ENCODE measurements around the gene POLR2H. TPM values are rescaled to one million over a fixed set of nuclear protein-coding genes. Genes with fewer than 3 reads are reported as not detected.
A peak's percentile ranks its signal among the peaks of the same experiment; 100 is the strongest.

Gene POLR2H
- polyA plus RNA-seq: 100 to 1,000 TPM; 124 to 346 (median 204) TPM
- long read RNA-seq, donor 1: 0 reads
- long read RNA-seq, donor 2, partial matches to known transcripts: 12 of 14 reads
- long read RNA-seq, donor 2, other reads (novel, unspliced or antisense): 0 of 14 reads
- long read RNA-seq, donor 3, partial matches to known transcripts: 20 of 32 reads
- long read RNA-seq, donor 3, other reads (novel, unspliced or antisense): 0 of 32 reads
- long read RNA-seq, donor 4, partial matches to known transcripts: 0 of 1 reads
- long read RNA-seq, donor 4, other reads (novel, unspliced or antisense): 0 of 1 reads
- long read RNA-seq, donor 5, transcript POLR2H-211 (4 exons, 1,035 nt): major isoform, 5 of 13 reads
- long read RNA-seq, donor 5, partial matches to known transcripts: 0 of 13 reads
- long read RNA-seq, donor 5, other reads (novel, unspliced or antisense): 0 of 13 reads
- long read RNA-seq, donor 6, transcript POLR2H-208 (6 exons, 1,802 nt): major isoform, 10 of 48 reads
- long read RNA-seq, donor 6, partial matches to known transcripts: 25 of 48 reads
- long read RNA-seq, donor 6, other reads (novel, unspliced or antisense): 0 of 48 reads
- long read RNA-seq, donor 7: 0 reads
- long read RNA-seq, donor 8, partial matches to known transcripts: 0 of 2 reads
- long read RNA-seq, donor 8, other reads (novel, unspliced or antisense): 0 of 2 reads
- long read RNA-seq, donor 9, partial matches to known transcripts: 0 of 6 reads
- long read RNA-seq, donor 9, other reads (novel, unspliced or antisense): 0 of 6 reads
- long read RNA-seq, donor 10, partial matches to known transcripts: 19 of 29 reads
- long read RNA-seq, donor 10, other reads (novel, unspliced or antisense): 0 of 29 reads

DNA sequence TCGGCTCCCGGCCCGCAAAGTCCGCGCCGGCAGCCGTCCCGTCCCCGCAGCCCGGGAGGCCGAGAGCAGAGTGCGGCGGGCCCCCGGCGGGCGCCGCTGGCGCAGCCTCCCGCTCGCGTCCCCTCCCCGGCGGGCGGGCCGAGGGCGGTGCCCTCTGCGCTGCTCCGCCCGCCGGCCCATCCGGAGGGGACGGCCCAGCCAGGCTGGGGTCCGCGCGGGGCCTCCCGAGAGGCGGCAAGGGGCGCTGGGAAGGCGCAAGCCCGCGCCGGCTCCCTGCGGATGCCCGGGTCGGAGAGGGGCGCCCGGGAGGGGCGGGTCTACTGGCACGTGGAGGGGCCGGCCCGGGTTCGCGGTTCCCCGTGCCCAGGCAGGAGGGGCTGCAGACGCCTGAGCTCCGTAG is at the start of gene POLR2H, which contains the start of gene CLCN2:
Gene POLR2H (plus strand): TSS at position 179 of the 400 bp plus-strand sequence. CDS start 1,783 bp downstream, outside the sequence.
Gene CLCN2 (minus strand): TSS at position 74 of the 400 bp plus-strand sequence. CDS start 126 bp downstream, outside the sequence.
- Histone ChIP-seq H3K4me3 (ENCODE audit: low read depth in 1 of 3, low read length in 3 of 3) (peak within 1 kb of the TSS; percentile 88 to 96 (median 93)), H3K36me3 (ENCODE audit: control insufficient read depth in 3 of 3, insufficient read depth in 2 of 3, low read depth in 1 of 3, low read length in 3 of 3) (peaks cover 2 to 46% (median 3%) of the 10 kb centered on the region in 3 donors), H3K27ac (ENCODE audit: low read depth in 1 of 3, low read length in 2 of 3) (peak within 1 kb of the TSS; percentile 94 to 100 (median 97)), H3K9me3 (ENCODE audit: control insufficient read depth in 2 of 2, insufficient read depth in 1 of 2, low read depth in 1 of 2, low read length in 1 of 2) (no peaks in the 10 kb centered on the region), H3K4me1 (ENCODE audit: control insufficient read depth in 3 of 3, insufficient read depth in 2 of 3, low read depth in 1 of 3, low read length in 2 of 3) (peaks cover 0 to 34% (median 6%) of the 10 kb centered on the region in 3 donors), H3K27me3 (ENCODE audit: control insufficient read depth in 3 of 3, insufficient read depth in 3 of 3, low read length in 3 of 3) (no peaks in the 10 kb centered on the region)
- FAIRE-seq (no peak), DNase-seq (peak; percentile 68 to 91)
- 0 to 1% (median 1%) methylated on average over 34 to 56 of the region's 56 CpGs for WGBS, 3 donors

DNA sequence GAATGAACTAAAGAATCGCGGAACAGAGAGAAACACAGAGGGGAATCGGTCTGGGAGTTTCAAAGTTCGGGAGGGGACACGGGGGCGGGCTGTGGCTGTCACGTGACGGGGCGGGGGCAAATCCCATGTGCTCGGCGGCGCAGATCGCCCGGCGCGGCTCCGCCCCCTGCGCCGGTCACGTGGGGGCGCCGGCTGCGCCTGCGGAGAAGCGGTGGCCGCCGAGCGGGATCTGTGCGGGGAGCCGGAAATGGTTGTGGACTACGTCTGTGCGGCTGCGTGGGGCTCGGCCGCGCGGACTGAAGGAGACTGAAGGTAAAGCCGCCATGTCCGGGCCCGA is 47.2 kb upstream of the POLR2H start, which contains the start of gene EIF4G1:
Gene EIF4G1 (plus strand): TSS at position 244 of the 337 bp plus-strand sequence. CDS start 1,191 bp downstream, outside the sequence.
- Histone ChIP-seq H3K4me3 (ENCODE audit: low read depth in 1 of 3, low read length in 3 of 3) (peak within 1 kb of the TSS; percentile 69 to 92 (median 76)), H3K9me3 (ENCODE audit: control insufficient read depth in 2 of 2, insufficient read depth in 1 of 2, low read depth in 1 of 2, low read length in 1 of 2) (no peaks in the 10 kb centered on the region), H3K27ac (ENCODE audit: low read depth in 1 of 3, low read length in 2 of 3) (peak within 1 kb of the TSS; percentile 91 to 99 (median 96)), H3K27me3 (ENCODE audit: control insufficient read depth in 3 of 3, insufficient read depth in 3 of 3, low read length in 3 of 3) (no peaks in the 10 kb centered on the region), H3K36me3 (ENCODE audit: control insufficient read depth in 3 of 3, insufficient read depth in 2 of 3, low read depth in 1 of 3, low read length in 3 of 3) (peaks cover 4 to 35% (median 6%) of the 10 kb centered on the region in 3 donors), H3K4me1 (ENCODE audit: control insufficient read depth in 3 of 3, insufficient read depth in 2 of 3, low read depth in 1 of 3, low read length in 2 of 3) (peaks cover 0 to 11% (median 2%) of the 10 kb centered on the region in 3 donors)
- FAIRE-seq (no peak), DNase-seq (peak; percentile 92 to 96)
- 0 to 1% (median 0%) methylated on average over 36 to 40 of the region's 40 CpGs for WGBS, 3 donors

DNA sequence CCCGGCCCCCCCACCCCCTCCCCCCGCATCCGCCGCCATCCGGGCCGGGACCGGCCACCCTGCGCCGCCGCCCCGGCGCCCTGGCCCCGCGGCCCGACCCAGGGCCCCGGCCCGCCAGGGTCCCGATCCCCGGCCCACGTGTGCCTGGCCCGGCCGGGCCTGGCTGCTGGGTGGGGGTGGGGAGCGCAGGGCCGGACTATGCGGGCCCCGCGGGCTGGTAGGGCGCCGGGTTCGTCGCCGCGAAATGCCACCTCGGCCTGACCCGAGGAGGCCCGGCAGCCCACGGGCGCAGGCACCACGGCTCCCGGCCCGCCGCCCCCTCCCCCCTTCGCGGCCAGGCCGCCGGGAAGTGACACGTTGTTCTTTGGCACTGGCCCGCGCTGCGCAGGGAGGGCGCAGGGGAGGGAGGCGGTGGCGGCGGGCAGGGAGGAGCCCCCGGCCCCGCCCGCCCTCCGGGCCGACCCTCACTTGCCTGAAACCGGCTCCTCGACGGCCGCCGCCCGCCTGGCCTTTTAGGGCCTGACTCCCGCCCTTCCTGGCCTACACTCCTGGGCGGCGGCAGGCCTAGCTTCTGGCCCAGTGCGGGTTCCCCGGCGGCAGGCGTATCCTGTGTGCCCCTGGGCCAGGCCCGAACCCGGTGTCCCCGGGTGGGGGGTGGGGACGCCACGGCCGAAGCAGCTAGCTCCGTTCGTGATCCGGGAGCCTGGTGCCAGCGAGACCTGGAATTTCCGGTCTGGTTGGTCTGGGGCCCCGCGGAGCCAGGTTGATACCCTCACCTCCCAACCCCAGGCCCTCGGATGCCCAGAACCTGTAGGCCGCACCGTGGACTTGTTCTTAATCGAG is 46.6 kb upstream of the POLR2H start:
- no peak for FAIRE-seq

DNA sequence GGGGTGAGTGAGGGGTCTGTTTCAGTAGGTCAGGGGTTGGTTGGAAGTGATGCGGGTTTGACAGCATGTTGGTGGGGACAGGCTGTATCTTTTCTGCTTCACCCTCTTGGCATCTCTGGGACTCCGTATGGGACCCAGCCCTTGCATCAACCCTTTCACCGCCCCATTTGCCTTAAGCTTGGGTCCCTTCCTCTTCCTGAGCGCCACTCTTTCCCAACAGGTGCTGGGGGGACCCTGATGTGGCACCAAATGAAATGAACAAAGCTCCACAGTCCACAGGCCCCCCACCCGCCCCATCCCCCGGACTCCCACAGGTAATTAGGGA is 46.0 kb upstream of the POLR2H start:
- Histone ChIP-seq H3K9me3 (ENCODE audit: control insufficient read depth in 2 of 2, insufficient read depth in 1 of 2, low read depth in 1 of 2, low read length in 1 of 2) (no peaks in the 10 kb centered on the region), H3K27me3 (ENCODE audit: control insufficient read depth in 3 of 3, insufficient read depth in 3 of 3, low read length in 3 of 3) (no peaks in the 10 kb centered on the region), H3K27ac (ENCODE audit: low read depth in 1 of 3, low read length in 2 of 3) (peak overlapping the region; percentile 91 to 99 (median 96)), H3K4me1 (ENCODE audit: control insufficient read depth in 3 of 3, insufficient read depth in 2 of 3, low read depth in 1 of 3, low read length in 2 of 3) (peaks cover 6 to 15% (median 6%) of the 10 kb centered on the region in 3 donors), H3K4me3 (ENCODE audit: low read depth in 1 of 3, low read length in 3 of 3) (peak overlapping the region; percentile 69 to 92 (median 76)), H3K36me3 (ENCODE audit: control insufficient read depth in 3 of 3, insufficient read depth in 2 of 3, low read depth in 1 of 3, low read length in 3 of 3) (peaks cover 6 to 47% (median 9%) of the 10 kb centered on the region in 3 donors)
- 1 to 13% (median 6%) methylated on average over 6 of the region's 6 CpGs for WGBS, 3 donors
- FAIRE-seq (no peak), DNase-seq (no peak)

More for the DNA sequence above, 46.6 kb upstream of the POLR2H start:
- Histone ChIP-seq H3K27me3 (ENCODE audit: control insufficient read depth in 3 of 3, insufficient read depth in 3 of 3, low read length in 3 of 3) (no peaks in the 10 kb centered on the region), H3K9me3 (ENCODE audit: control insufficient read depth in 2 of 2, insufficient read depth in 1 of 2, low read depth in 1 of 2, low read length in 1 of 2) (no peaks in the 10 kb centered on the region), H3K4me3 (ENCODE audit: low read depth in 1 of 3, low read length in 3 of 3) (peak overlapping the region; percentile 69 to 92 (median 76)), H3K27ac (ENCODE audit: low read depth in 1 of 3, low read length in 2 of 3) (peak overlapping the region; percentile 91 to 99 (median 96)), H3K4me1 (ENCODE audit: control insufficient read depth in 3 of 3, insufficient read depth in 2 of 3, low read depth in 1 of 3, low read length in 2 of 3) (peaks cover 5 to 15% (median 6%) of the 10 kb centered on the region in 3 donors), H3K36me3 (ENCODE audit: control insufficient read depth in 3 of 3, insufficient read depth in 2 of 3, low read depth in 1 of 3, low read length in 3 of 3) (peaks cover 4 to 41% (median 6%) of the 10 kb centered on the region in 3 donors)
- DNase-seq: peak; percentile 73 to 87
- WGBS, 3 donors: 0% methylated on average over 41 to 89 of the region's 89 CpGs

DNA sequence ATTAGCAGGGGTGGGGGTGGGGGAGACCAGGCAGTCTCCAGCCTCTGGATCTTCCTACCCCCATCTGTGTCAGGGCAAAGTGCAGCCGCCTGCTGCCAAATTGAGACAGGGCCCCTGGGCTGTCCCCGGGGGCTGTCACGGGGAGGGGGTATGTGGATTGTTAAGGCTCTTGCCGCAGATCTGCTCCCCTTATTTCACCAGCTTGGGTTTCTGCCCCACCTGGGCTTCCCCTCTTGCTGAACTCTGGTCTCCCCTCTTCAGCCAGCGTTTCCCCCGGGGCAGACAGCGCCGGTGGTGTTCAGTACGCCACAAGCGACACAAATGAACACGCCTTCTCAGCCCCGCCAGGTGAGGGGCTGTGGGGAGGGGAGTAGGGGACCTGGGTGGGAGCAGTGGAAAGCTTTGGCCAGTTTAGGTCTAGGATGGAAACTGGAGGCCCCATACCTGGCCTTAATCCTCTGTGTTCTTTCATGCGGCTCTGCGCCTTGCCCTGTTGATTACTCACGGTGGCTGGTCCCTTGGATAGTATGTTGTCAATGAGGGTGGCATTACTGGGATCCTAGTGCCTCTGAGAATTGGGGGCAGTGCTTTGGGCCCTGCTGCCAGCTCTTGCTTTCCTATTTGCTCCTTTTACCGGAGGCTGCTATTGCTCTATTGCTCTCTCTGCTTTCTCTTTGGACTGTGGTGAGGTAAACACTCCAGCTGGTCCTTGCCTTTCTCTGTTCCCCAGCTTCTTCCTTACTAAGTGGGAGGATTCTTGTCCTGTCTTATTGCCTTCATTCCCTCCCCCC is 45.4 kb upstream of the POLR2H start:
- Histone ChIP-seq H3K4me1 (ENCODE audit: control insufficient read depth in 3 of 3, insufficient read depth in 2 of 3, low read depth in 1 of 3, low read length in 2 of 3) (peaks cover 6 to 15% (median 6%) of the 10 kb centered on the region in 3 donors), H3K27me3 (ENCODE audit: control insufficient read depth in 3 of 3, insufficient read depth in 3 of 3, low read length in 3 of 3) (no peaks in the 10 kb centered on the region), H3K4me3 (ENCODE audit: low read depth in 1 of 3, low read length in 3 of 3) (peak overlapping the region; percentile 69 to 92 (median 76)), H3K9me3 (ENCODE audit: control insufficient read depth in 2 of 2, insufficient read depth in 1 of 2, low read depth in 1 of 2, low read length in 1 of 2) (no peaks in the 10 kb centered on the region), H3K27ac (ENCODE audit: low read depth in 1 of 3, low read length in 2 of 3) (peak overlapping the region; percentile 91 to 99 (median 96)), H3K36me3 (ENCODE audit: control insufficient read depth in 3 of 3, insufficient read depth in 2 of 3, low read depth in 1 of 3, low read length in 3 of 3) (peaks cover 11 to 52% (median 15%) of the 10 kb centered on the region in 3 donors)
- FAIRE-seq (no peak), DNase-seq (peak; percentile 45 to 66)
- 3 to 22% (median 5%) methylated on average over 13 to 16 of the region's 16 CpGs for WGBS, 3 donors

DNA sequence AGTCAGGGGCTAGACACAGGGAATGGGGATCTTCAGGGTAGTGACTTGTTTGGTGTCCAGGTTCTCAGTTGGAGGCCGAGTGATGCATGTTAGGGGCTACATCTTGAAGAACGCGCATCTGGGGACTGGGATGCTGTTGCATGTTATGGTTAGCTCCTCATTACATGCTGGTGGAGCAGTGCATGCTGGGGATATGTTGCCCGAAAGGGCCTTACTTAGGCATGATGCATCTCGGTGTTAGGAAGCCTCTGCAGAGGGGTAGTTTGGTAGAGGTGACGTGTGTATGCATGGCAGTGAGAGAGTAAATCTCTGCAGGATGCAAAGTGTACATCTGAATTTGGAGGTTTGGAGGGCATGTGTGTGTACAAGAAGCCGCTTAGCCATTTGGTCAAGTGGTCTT is 44.7 kb upstream of the POLR2H start:
- H3K36me3 ChIP-seq (ENCODE audit: control insufficient read depth in 3 of 3, insufficient read depth in 2 of 3, low read depth in 1 of 3, low read length in 3 of 3): peaks cover 19 to 60% (median 21%) of the 10 kb centered on the region in 3 donors
- FAIRE-seq: no peak

DNA sequence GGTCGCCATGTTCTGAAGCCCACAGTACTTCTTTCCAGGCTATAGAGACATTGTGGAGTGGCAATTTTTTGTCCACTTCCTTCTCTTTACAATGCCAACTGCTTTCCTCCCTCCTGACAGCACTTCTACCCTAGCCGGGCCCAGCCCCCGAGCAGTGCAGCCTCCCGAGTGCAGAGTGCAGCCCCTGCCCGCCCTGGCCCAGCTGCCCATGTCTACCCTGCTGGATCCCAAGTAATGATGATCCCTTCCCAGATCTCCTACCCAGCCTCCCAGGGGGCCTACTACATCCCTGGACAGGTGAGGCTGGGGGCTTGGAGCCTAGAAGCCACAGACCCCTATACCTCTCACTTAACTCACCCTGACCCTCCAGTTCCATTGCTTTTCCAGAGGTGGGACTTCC is 44.3 kb upstream of the POLR2H start:
- no peak overlapping the region for H3K27ac ChIP-seq (ENCODE audit: low read depth in 1 of 3, low read length in 2 of 3)
- WGBS, 3 donors: 30 to 54% (median 33%) methylated on average over 5 of the region's 5 CpGs
- H3K9me3 ChIP-seq (ENCODE audit: control insufficient read depth in 2 of 2, insufficient read depth in 1 of 2, low read depth in 1 of 2, low read length in 1 of 2): no peaks in the 10 kb centered on the region
- H3K36me3 ChIP-seq (ENCODE audit: control insufficient read depth in 3 of 3, insufficient read depth in 2 of 3, low read depth in 1 of 3, low read length in 3 of 3): peaks cover 21 to 64% (median 22%) of the 10 kb centered on the region in 3 donors
- peaks cover 6 to 15% (median 6%) of the 10 kb centered on the region in 3 donors for H3K4me1 ChIP-seq (ENCODE audit: control insufficient read depth in 3 of 3, insufficient read depth in 2 of 3, low read depth in 1 of 3, low read length in 2 of 3)
- no peak for FAIRE-seq
- H3K27me3 ChIP-seq (ENCODE audit: control insufficient read depth in 3 of 3, insufficient read depth in 3 of 3, low read length in 3 of 3): no peaks in the 10 kb centered on the region
- H3K4me3 ChIP-seq (ENCODE audit: low read depth in 1 of 3, low read length in 3 of 3): peak overlapping the region in 1 of 3 donors; percentile 76
- no peak for DNase-seq

More for the DNA sequence above, 44.7 kb upstream of the POLR2H start:
- WGBS, 3 donors: 68 to 74% (median 71%) methylated on average over 7 of the region's 7 CpGs
- Histone ChIP-seq H3K9me3 (ENCODE audit: control insufficient read depth in 2 of 2, insufficient read depth in 1 of 2, low read depth in 1 of 2, low read length in 1 of 2) (no peaks in the 10 kb centered on the region), H3K4me3 (ENCODE audit: low read depth in 1 of 3, low read length in 3 of 3) (peak overlapping the region in 2 of 3 donors; percentile 76 to 92), H3K27ac (ENCODE audit: low read depth in 1 of 3, low read length in 2 of 3) (peak overlapping the region in 1 of 3 donors; percentile 99), H3K4me1 (ENCODE audit: control insufficient read depth in 3 of 3, insufficient read depth in 2 of 3, low read depth in 1 of 3, low read length in 2 of 3) (peaks cover 6 to 15% (median 6%) of the 10 kb centered on the region in 3 donors), H3K27me3 (ENCODE audit: control insufficient read depth in 3 of 3, insufficient read depth in 3 of 3, low read length in 3 of 3) (no peaks in the 10 kb centered on the region)
- no peak for DNase-seq
